HG03175 (cell line): ENCODE measurements around the gene SAE1.
"Not testable (repeated sequence)": the region's sequence is repeated elsewhere in the genome, so short reads cannot be mapped to it uniquely, and the experiment has no call there.

Source experiments
- ATAC-seq: cut with Tn5 transposase; IDR thresholded peaks from one replicate; pipeline ENCODE4 v1.9.1; 2021; ENCODE audit warnings: mild to moderate bottlenecking, moderate library complexity; ENCODE audit not compliant: unreplicated experiment

Gene SAE1

GRCh38 chr19:47130589-47131227 is at the start of gene SAE1:
Gene SAE1 (plus strand): TSS chr19:47130835. CDS start chr19:47130931, 96 bp downstream.
- peak; percentile 91 for ATAC-seq

- no peak for ATAC-seq
Observed at GRCh38 chr19:47081095-47081494, 49.5 kb upstream of the SAE1 start.

GRCh38 chr19:47082493-47082892 is 48.1 kb upstream of the SAE1 start:
- no peak for ATAC-seq

- no peak for ATAC-seq
Observed at GRCh38 chr19:47084879-47085439, 45.7 kb upstream of the SAE1 start.

GRCh38 chr19:47086280-47086679 is 44.4 kb upstream of the SAE1 start:
- no peak for ATAC-seq

- ATAC-seq, result no peak
Observed at GRCh38 chr19:47089767-47090350, 40.8 kb upstream of the SAE1 start.

GRCh38 chr19:47093254-47093653 is 37.4 kb upstream of the SAE1 start:
- ATAC-seq, result no peak

GRCh38 chr19:47093841-47094240 is 36.8 kb upstream of the SAE1 start:
- ATAC-seq, result peak; percentile 78

- no peak for ATAC-seq
Observed at GRCh38 chr19:47094557-47095475, 35.8 kb upstream of the SAE1 start.

GRCh38 chr19:47095476-47096099 is 35.0 kb upstream of the SAE1 start:
- ATAC-seq, result no peak

GRCh38 chr19:47096100-47096704 is 34.4 kb upstream of the SAE1 start:
- ATAC-seq, result no peak

GRCh38 chr19:47096721-47097120 is 33.9 kb upstream of the SAE1 start:
- no peak for ATAC-seq

- no peak for ATAC-seq
Observed at GRCh38 chr19:47097396-47098201, 33.0 kb upstream of the SAE1 start.

GRCh38 chr19:47098608-47099007 is 32.0 kb upstream of the SAE1 start:
- no peak for ATAC-seq

GRCh38 chr19:47099576-47100050 is 31.0 kb upstream of the SAE1 start:
- no peak for ATAC-seq

GRCh38 chr19:47100290-47100689 is 30.3 kb upstream of the SAE1 start:
- ATAC-seq, result no peak

- not testable (repeated sequence) for ATAC-seq
Observed at GRCh38 chr19:47101116-47101515, 29.5 kb upstream of the SAE1 start.

- ATAC-seq, result no peak
Observed at GRCh38 chr19:47102346-47103060, 28.1 kb upstream of the SAE1 start.

- no peak for ATAC-seq
Observed at GRCh38 chr19:47104680-47105079, 26.0 kb upstream of the SAE1 start.
